Skeletal muscle satellite cell (primary cell): Measurements from ENCODE around the gene UBE2G2.

Experiments used
- H3K27me3 ChIP-seq: 2 replicates; pipeline ENCODE4 v1.7.0; 2013; ENCODE audit warnings: low read length; ENCODE audit not compliant: control insufficient read depth, insufficient read depth
- H3K36me3 ChIP-seq: 2 replicates; pipeline ENCODE4 v1.7.0; 2013; ENCODE audit warnings: mild to moderate bottlenecking, control low read depth, low read length; ENCODE audit not compliant: insufficient read depth
- H3K4me1 ChIP-seq: 2 replicates; pipeline ENCODE4 v1.7.0; 2013; ENCODE audit warnings: low read length; ENCODE audit not compliant: control insufficient read depth, insufficient read depth
- H3K4me2 ChIP-seq: 2 replicates; pipeline ENCODE4 v1.7.0; 2013; ENCODE audit warnings: mild to moderate bottlenecking, low read length
- H3K4me3 ChIP-seq: 2 replicates; pipeline ENCODE4 v1.7.0; 2013; ENCODE audit warnings: low read length
- H3K9ac ChIP-seq: 2 replicates; pipeline ENCODE4 v1.7.0; 2013; ENCODE audit warnings: mild to moderate bottlenecking, low read depth, low read length, moderate library complexity
- H3K9me3 ChIP-seq: replicated peaks from 2 replicates; pipeline ENCODE4 v1.7.0; 2013; ENCODE audit warnings: mild to moderate bottlenecking, control low read depth, low read length

The UBE2G2 gene

GRCh38 chr21:44818640-44819011, 17.0 kb upstream of the UBE2G2 start:
- Histone ChIP-seq H3K27me3 (no peaks in the 10 kb centered on the region), H3K4me2 (peak overlapping the region; percentile 100), H3K4me1 (peaks cover 11% of the 10 kb centered on the region), H3K36me3 (peaks cover 4% of the 10 kb centered on the region), H3K9me3 (peaks cover 8% of the 10 kb centered on the region), H3K4me3 (peak overlapping the region; percentile 95), H3K9ac (peak overlapping the region; percentile 91)

- peak within 1 kb of the TSS; percentile 95 for H3K4me3 ChIP-seq
- peaks cover 9% of the 10 kb centered on the region for H3K36me3 ChIP-seq
- H3K9ac ChIP-seq: peak within 1 kb of the TSS; percentile 91
- H3K4me1 ChIP-seq: peaks cover 11% of the 10 kb centered on the region
- H3K9me3 ChIP-seq: peaks cover 5% of the 10 kb centered on the region
- peak within 1 kb of the TSS; percentile 100 for H3K4me2 ChIP-seq
- no peaks in the 10 kb centered on the region for H3K27me3 ChIP-seq
These were observed 16.5 kb upstream of the UBE2G2 start, which contains the start of gene SUMO3 for GRCh38 chr21:44817914-44818639. SUMO3 (minus strand) TSS chr21:44818062; CDS start chr21:44817968, 94 bp downstream.

GRCh38 chr21:44817506-44817880, 15.9 kb upstream of the UBE2G2 start:
- Histone ChIP-seq H3K9ac (peak overlapping the region; percentile 91), H3K9me3 (no peaks in the 10 kb centered on the region), H3K4me2 (peak overlapping the region; percentile 100), H3K4me1 (peaks cover 11% of the 10 kb centered on the region), H3K27me3 (no peaks in the 10 kb centered on the region), H3K4me3 (peak overlapping the region; percentile 95), H3K36me3 (peaks cover 11% of the 10 kb centered on the region)

- Histone ChIP-seq H3K4me3 (peak overlapping the region; percentile 95), H3K4me2 (peak overlapping the region; percentile 100), H3K36me3 (peaks cover 14% of the 10 kb centered on the region), H3K9me3 (no peaks in the 10 kb centered on the region), H3K9ac (peak overlapping the region; percentile 81), H3K4me1 (peaks cover 11% of the 10 kb centered on the region), H3K27me3 (no peaks in the 10 kb centered on the region)
These were observed 15.3 kb upstream of the UBE2G2 start for GRCh38 chr21:44816761-44817505.

GRCh38 chr21:44815852-44816628, 14.4 kb upstream of the UBE2G2 start:
- H3K4me2 ChIP-seq: peak overlapping the region; percentile 50
- H3K4me1 ChIP-seq: peaks cover 11% of the 10 kb centered on the region
- H3K36me3 ChIP-seq: peaks cover 14% of the 10 kb centered on the region
- H3K9ac ChIP-seq: no peak overlapping the region
- H3K27me3 ChIP-seq: no peaks in the 10 kb centered on the region
- no peak overlapping the region for H3K4me3 ChIP-seq
- H3K9me3 ChIP-seq: no peaks in the 10 kb centered on the region

GRCh38 chr21:44815225-44815624, 13.6 kb upstream of the UBE2G2 start:
- Histone ChIP-seq H3K4me1 (peaks cover 11% of the 10 kb centered on the region), H3K36me3 (peaks cover 19% of the 10 kb centered on the region), H3K4me3 (no peak overlapping the region), H3K9me3 (no peaks in the 10 kb centered on the region), H3K9ac (no peak overlapping the region), H3K27me3 (no peaks in the 10 kb centered on the region), H3K4me2 (peak overlapping the region; percentile 14)

GRCh38 chr21:44814498-44815023, 12.9 kb upstream of the UBE2G2 start:
- Histone ChIP-seq H3K4me1 (peaks cover 11% of the 10 kb centered on the region), H3K4me3 (no peak overlapping the region), H3K9me3 (no peaks in the 10 kb centered on the region), H3K9ac (no peak overlapping the region), H3K4me2 (peak overlapping the region; percentile 30), H3K36me3 (peaks cover 26% of the 10 kb centered on the region), H3K27me3 (no peaks in the 10 kb centered on the region)

- peaks cover 10% of the 10 kb centered on the region for H3K4me1 ChIP-seq
- H3K9ac ChIP-seq: no peak overlapping the region
- H3K4me2 ChIP-seq: no peak overlapping the region
- H3K4me3 ChIP-seq: no peak overlapping the region
- no peaks in the 10 kb centered on the region for H3K9me3 ChIP-seq
- no peaks in the 10 kb centered on the region for H3K27me3 ChIP-seq
- H3K36me3 ChIP-seq: peaks cover 28% of the 10 kb centered on the region
These were observed 12.1 kb upstream of the UBE2G2 start for GRCh38 chr21:44813727-44814126.

- Histone ChIP-seq H3K4me1 (peaks cover 4% of the 10 kb centered on the region), H3K9ac (no peak overlapping the region), H3K27me3 (no peaks in the 10 kb centered on the region), H3K36me3 (peaks cover 28% of the 10 kb centered on the region), H3K9me3 (no peaks in the 10 kb centered on the region), H3K4me3 (no peak overlapping the region), H3K4me2 (no peak overlapping the region)
These were observed 11.5 kb upstream of the UBE2G2 start for GRCh38 chr21:44813149-44813548.

GRCh38 chr21:44812640-44813039, 11.0 kb upstream of the UBE2G2 start:
- H3K27me3 ChIP-seq: no peaks in the 10 kb centered on the region
- no peak overlapping the region for H3K4me3 ChIP-seq
- H3K4me1 ChIP-seq: peaks cover 4% of the 10 kb centered on the region
- H3K9me3 ChIP-seq: no peaks in the 10 kb centered on the region
- H3K36me3 ChIP-seq: peaks cover 32% of the 10 kb centered on the region
- no peak overlapping the region for H3K4me2 ChIP-seq
- H3K9ac ChIP-seq: no peak overlapping the region

GRCh38 chr21:44810779-44811178, 9.2 kb upstream of the UBE2G2 start:
- Histone ChIP-seq H3K4me2 (no peak overlapping the region), H3K9ac (no peak overlapping the region), H3K4me1 (no peaks in the 10 kb centered on the region), H3K4me3 (no peak overlapping the region), H3K27me3 (no peaks in the 10 kb centered on the region), H3K36me3 (peaks cover 47% of the 10 kb centered on the region), H3K9me3 (no peaks in the 10 kb centered on the region)
